GM12875 (cell line): ENCODE data around the gene FRMD3.

ENCODE experiments used
- H3K4me3 ChIP-seq: one replicate; pipeline ENCODE4 v1.5.1; 2011; ENCODE audit warnings: low read depth, low read length, control low read depth
- CTCF ChIP-seq: IDR thresholded peaks from 2 replicates; pipeline ENCODE4 v1.5.1; 2011; ENCODE audit warnings: low read depth, mild to moderate bottlenecking, control low read depth, inconsistent platforms, low read length, moderate library complexity, borderline replicate concordance; ENCODE audit not compliant: insufficient read depth

The FRMD3 gene

GRCh38 chr9:83392228-83392627 lies 146.0 kb downstream of the FRMD3 start:
- no peak overlapping the region for H3K4me3 ChIP-seq
- TF ChIP-seq CTCF, result no peak

GRCh38 chr9:83388346-83388745 lies 149.9 kb downstream of the FRMD3 start:
- no peak overlapping the region for H3K4me3 ChIP-seq
- TF ChIP-seq CTCF, result no peak

DNA sequence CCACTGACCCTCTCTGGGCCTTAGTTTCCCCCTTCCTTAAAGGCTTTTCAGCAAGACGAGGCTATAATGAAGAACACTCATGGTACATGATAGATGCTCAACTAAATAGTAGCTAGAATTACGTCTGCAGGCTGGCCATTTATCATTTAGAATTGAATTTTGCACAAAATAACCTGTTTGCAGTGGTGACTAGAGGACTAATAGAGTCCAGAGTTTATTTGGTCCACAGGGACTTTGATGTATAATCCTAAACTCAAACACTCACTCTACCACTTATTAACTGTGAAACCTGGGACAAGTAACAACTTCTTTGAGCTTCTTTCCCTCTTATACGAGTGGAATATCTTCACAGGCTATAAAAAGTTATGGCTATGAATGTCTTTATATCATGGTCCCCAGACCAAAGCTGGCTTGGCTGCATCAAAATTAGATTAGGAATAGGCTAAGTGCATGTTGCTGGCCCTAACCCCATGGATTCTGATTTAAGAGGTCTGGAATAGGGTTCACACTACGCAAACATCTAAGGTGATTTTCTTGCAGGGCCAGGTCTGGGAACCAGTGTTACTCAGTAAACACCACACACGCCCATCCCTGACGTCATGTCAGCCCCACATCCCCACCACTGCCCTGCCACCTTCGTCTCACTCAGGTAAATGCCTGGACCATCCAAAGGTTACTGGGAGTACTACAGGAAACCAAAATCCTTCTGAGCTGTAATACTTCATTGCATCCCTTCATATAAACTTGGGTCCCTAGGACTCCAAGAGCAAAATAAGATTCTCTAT lies 150.6 kb downstream of the FRMD3 start:
- TF ChIP-seq CTCF, result no peak
- H3K4me3 ChIP-seq, result no peak overlapping the region

DNA sequence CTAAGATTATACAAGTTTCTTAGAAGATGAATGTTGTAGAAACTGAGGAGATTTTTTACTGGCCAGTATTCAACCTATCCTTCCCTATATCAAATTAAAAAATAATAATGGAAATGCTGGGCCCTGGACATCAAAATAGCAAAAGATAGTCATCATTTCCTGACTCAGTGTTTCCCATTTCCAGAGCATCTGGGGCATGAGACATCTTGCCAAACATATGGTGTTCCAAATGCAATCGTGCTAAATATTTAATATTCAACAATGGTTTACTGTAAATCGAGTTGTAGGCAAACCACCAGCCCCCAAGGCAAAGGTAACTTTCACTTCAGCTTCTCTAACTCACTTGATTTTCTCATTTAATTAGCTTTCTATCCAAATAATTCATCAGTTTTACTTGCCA lies 152.9 kb downstream of the FRMD3 start:
- H3K4me3 ChIP-seq, result no peak overlapping the region
- TF ChIP-seq CTCF, result no peak

GRCh38 chr9:83384214-83384613 lies 154.0 kb downstream of the FRMD3 start:
- TF ChIP-seq CTCF, result no peak
- H3K4me3 ChIP-seq, result no peak overlapping the region

DNA sequence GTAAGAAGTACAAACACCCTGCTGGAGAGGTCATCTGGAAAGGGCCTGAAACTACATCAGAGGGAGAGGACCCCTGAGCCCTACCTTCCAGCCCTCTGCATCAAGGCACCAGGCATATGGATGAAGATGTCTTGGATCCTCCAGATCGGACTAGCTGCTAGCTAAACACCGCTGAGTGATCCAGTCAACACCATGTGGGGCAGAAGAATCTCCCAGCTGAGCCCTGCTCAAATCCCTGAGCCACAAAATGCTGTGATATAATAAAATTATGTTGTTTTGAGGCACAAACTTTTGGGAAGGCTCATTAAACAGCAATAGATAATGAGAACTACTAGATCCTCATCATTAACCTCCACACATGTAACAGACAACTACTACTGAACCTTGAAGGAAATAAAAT lies 155.2 kb downstream of the FRMD3 start:
- TF ChIP-seq CTCF, result no peak

DNA sequence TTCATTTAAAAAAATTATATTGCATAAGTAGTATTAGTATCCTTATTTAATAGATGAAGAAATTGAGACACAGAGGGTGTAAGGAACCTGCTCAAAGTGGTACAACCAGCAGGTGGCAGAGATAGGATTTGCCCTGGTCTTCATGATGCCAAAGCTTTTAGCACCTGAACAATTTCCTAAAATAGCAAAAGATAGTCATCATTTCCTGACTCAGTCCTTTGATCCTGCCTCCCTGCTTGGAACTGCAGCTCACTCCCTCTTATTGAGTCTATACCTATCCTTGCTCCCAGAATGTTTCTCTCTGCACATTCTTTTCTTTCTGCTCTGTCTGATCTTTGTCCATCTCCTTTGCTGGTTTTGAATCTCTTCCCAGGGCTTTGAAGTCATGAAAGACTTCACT lies 155.8 kb downstream of the FRMD3 start:
- no peak overlapping the region for H3K4me3 ChIP-seq
- no peak for TF ChIP-seq CTCF

More for the DNA sequence above, 155.2 kb downstream of the FRMD3 start:
- no peak overlapping the region for H3K4me3 ChIP-seq
